ENCODE measurements around the gene GPX2.

Gene GPX2

GRCh38 chr14:64942531-64943111 lies at the start of gene GPX2:
GPX2 (minus strand) TSS chr14:64942745; CDS start chr14:64942726, 19 bp downstream.
- DNase-seq (ENCODE audit: low read depth, low spot score) = peak; percentile 82
- peak within 1 kb of the TSS; percentile 68 for H3K27ac ChIP-seq

- H3K27ac ChIP-seq = no peak overlapping the region
- no peak for DNase-seq (ENCODE audit: low read depth, low spot score)
Observed at GRCh38 chr14:64990939-64991338, 48.4 kb upstream of the GPX2 start.

DNA sequence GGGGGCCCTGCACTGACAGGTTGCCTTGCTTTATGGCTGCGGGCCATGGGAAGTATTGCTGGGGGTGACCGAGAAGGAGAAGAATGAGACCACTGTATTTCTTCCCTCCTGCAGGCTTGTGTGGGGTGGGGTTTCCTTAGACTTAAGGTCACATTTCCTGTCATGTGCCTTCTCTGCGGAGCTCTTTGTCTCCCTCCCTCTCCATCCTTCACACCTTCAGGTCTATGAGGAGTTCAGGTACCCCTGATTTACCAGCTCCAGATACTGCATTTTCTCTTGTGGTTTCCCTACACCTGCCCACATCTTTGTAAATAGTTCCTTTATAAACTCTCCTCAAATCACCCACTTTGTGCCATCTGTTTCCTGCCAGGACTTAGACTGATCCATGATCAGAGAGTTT lies 47.8 kb upstream of the GPX2 start:
- no peak overlapping the region for H3K27ac ChIP-seq
- no peak for DNase-seq (ENCODE audit: low read depth, low spot score)

DNA sequence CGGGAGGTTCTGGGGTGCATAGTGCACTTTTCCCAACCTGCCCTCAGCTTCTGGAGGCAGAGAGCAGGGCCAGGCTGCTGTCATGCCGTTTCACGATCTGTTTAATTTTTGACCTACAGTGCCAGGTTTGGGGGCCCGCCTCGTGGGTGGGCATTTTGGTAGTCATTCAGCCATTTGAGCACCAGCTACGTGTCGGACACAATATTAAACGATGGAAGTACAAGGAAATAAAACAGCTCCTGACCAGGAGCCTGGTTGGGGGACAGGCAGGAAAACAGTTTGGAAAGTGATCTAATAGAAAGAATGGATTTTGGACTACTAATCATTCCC lies 44.9 kb upstream of the GPX2 start:
- peak overlapping the region; percentile 75 for H3K27ac ChIP-seq

GRCh38 chr14:64986648-64987437 lies 44.3 kb upstream of the GPX2 start, which contains the start of gene FNTB:
FNTB (plus strand) TSS chr14:64986895; CDS start chr14:64986954, 59 bp downstream.
- peak within 1 kb of the TSS; percentile 75 for H3K27ac ChIP-seq
- peak; percentile 87 for DNase-seq (ENCODE audit: low read depth, low spot score)

More for the DNA sequence above, 44.9 kb upstream of the GPX2 start:
- DNase-seq (ENCODE audit: low read depth, low spot score) = no peak

DNA sequence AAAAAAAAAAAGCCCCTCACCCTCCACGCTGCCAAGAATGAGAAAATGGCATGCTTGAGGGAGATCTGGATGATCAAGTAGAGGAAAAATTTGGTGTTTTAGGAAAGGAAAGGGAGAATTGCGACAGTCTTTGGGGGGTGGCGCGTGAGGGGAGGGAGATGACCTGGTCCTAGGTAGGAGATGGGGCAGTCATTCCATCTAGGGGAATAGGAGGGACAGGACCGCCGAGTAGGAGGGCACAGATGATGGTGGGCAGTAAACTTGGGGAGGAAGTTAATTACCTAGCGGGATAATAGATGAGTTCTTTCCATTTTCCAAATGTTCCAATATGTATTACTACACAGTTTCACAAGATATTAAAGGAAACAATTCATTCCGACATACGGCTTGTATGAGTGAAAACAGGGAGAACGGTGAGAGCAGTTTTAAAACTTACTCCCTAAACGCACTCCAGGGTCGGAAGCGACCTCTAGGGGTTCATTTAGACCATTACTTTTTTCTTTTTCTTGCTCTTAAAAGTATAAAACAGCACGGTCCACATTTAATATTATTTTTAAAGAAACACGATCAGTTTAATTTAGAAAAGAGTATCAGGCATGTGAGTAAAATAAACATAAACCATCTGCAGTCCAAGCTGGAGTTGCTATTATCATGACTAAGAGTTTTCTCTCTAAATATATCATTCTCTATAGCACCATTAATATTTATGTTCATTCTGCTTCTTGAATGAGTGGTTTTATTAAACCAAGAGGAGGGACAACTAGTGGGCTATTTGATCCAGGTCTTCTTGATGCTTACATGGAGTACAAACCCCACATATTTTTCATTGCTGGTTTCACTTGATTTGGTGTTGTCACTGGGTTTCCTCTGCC lies 41.1 kb upstream of the GPX2 start:
- no peak overlapping the region for H3K27ac ChIP-seq
- DNase-seq (ENCODE audit: low read depth, low spot score) = no peak

DNA sequence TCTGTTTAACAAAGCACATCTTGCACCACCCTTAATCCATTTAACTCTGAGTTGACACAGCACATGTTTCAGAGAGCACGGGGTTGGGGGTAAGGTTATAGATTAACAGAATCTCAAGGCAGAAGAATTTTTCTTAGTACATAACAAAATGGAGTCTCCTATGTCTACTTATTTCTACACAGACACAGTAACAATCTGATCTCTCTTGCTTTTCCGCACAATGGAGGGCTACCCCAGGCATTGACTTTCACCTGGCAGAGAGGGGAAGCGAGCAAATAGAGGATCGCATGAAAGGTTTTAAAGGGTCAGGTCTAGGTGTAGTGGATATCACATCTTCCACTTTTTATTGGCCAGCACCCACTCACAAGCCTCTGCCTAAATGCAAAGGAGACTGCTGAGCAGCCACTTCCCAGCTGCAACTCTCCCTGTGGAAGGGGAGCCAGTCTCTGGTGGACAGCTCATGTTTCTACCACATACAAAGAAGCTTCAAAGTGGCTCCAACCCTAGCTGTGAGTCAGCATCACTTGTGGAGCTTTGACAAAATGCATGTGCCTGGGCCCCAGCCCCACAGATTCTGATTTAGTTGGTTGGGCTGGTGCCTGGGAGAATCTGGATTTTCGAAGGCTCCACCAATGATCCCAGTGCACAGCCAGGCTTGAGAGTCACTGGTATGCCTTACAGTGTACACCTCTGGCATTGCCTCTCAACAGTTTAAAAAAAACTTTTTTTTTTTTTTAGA lies 37.0 kb upstream of the GPX2 start:
- DNase-seq (ENCODE audit: low read depth, low spot score) = no peak
- no peak overlapping the region for H3K27ac ChIP-seq

DNA sequence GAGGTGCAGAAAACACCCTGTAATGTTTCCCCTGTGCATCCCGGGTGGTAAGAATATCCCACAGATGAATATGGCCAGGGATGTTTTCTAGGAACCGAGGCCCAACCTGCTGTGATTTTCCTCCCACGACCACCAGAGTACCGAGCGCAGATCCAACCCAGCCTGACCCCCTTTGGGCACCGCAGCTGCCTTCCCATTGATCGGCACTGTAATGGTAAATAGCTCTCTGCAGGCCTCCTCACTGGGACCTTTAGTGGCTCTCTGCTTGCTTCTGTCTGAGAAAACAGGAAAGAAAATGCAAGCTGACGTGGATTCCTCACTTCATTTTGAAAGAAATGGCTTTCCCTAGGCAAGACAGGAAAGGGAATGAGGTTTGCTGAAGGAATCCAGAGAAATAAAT lies 32.0 kb upstream of the GPX2 start:
- no peak for DNase-seq (ENCODE audit: low read depth, low spot score)
- no peak overlapping the region for H3K27ac ChIP-seq

- H3K27ac ChIP-seq = no peak overlapping the region
- DNase-seq (ENCODE audit: low read depth, low spot score) = no peak
Observed at GRCh38 chr14:64973826-64974225, 31.3 kb upstream of the GPX2 start.

DNA sequence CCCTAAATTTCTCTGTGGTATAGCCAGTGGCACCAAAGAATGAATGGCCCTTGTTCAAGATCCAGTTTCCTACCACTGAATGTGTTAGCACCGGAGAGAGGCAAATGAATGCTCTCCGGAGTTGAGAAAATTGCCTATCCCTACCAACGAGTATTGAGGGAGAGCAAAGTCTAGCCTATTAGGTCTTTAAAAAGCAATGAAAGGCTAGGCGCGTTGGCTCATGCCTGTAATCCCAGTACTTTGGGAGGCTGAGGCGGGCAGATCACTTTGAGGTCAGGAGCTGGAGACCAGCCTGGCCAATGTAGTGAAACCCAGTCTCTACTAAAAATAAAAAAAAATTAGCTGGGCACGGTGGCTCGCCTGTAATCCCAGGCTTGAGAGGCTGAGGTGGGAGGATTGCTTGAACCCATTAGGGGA lies 30.5 kb upstream of the GPX2 start:
- no peak for DNase-seq (ENCODE audit: low read depth, low spot score)

GRCh38 chr14:64971943-64972791 lies 29.6 kb upstream of the GPX2 start, which contains the start of gene RAB15:
RAB15 (minus strand) TSS chr14:64972336; CDS start chr14:64972076, 260 bp downstream.
- DNase-seq (ENCODE audit: low read depth, low spot score) = no peak
- H3K27ac ChIP-seq = no peak within 1 kb of the TSS

More for the DNA sequence above, 30.5 kb upstream of the GPX2 start:
- no peak overlapping the region for H3K27ac ChIP-seq

DNA sequence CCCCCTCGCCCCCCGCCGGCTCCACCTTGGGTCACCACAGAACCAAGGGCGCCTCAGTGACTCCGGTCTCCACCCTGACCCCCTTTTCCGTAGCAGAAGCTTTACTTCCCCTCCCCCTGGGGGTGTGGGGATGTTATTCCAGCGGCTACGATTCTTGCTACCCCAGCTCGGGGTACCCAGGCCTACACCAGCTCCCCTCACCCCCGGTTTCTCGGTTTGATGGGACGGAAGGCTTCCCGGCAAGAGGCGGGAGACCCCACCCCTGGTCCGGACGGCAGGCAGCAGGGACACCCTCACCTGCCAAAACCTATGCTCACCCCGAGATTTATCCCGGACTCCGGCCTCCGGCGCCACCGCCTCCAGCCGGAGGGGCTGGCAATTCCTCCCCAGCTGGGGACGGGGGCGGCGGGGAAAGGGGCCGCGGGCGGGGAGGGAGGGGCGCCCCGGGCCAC lies 29.0 kb upstream of the GPX2 start:
- DNase-seq (ENCODE audit: low read depth, low spot score) = no peak
- H3K27ac ChIP-seq = no peak overlapping the region

DNA sequence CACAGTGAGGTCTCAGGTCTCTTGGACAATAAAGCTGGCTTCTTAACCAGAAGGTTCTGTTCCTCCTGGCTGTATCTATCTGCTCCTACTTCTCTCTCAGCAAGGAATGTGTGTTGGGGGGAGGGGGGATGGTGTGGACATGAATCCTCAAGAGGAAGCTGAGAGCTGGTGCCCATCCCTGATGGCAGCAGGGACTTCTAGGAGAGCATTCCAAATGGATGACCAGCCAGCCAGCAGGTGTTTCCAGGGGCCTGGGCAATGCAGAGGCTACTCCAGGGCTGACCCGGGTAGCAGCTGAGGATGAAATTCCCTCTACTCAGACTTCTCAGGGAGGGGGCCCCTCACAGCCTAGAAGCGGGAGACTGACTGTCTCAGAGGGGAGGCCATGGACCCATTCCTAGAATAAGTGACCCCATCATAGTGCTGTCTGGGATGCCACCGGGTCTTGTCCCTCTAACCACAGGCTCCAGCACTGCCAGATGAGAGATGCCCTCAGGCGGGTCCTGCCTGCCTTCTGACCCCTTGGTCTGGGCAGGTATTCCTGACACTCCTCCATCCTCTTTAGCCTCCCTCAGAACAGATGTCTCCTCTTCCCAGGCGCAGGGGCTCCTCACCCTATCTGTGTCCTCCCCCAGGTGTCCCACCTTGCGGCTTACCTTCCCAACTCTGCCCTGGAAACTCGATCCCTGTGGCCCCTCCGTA lies 28.4 kb upstream of the GPX2 start:
- DNase-seq (ENCODE audit: low read depth, low spot score) = no peak
- H3K27ac ChIP-seq = no peak overlapping the region

GRCh38 chr14:64970041-64970440 lies 27.5 kb upstream of the GPX2 start:
- no peak for DNase-seq (ENCODE audit: low read depth, low spot score)
- no peak overlapping the region for H3K27ac ChIP-seq

GRCh38 chr14:64968651-64969050 lies 26.1 kb upstream of the GPX2 start:
- H3K27ac ChIP-seq = no peak overlapping the region
- DNase-seq (ENCODE audit: low read depth, low spot score) = no peak

DNA sequence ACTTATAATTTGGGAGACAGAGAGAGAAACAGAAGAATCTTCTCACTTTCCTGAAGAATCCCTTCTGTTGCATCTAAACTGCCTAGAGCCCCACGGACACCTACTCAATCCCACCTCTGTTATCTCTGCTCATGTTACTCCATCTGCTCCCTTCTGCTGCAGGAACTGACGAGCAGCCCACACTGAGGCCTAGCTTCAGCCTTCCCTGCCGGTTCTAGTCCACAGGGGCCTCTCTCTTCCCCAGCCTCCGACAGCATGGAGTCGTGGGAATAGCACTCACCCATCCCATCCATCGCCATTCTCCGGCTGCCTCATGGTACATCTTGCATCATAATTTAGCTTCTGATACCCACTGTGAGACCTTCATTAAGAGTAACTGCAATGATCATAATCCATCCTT lies 25.6 kb upstream of the GPX2 start:
- no peak for DNase-seq (ENCODE audit: low read depth, low spot score)
- H3K27ac ChIP-seq = no peak overlapping the region

DNA sequence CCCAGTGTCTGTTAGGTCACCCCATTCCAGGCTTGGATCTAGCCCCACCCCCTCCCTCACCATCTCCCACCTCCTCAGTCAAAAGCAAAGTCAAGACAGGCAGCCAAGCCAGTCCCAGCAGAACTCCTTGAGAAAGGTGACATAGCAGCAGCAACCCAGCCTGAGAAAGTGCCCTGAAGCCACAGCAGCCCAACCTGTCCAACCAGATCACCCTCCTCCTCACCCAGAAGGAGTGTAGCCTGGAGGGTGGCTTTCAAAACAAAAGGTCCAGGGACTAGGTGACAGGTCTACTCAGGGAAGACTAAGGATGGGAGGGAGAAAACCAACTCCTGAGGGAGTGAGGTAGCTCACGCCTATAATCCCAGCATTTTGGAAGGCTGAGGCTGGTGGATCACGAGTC lies 24.4 kb upstream of the GPX2 start:
- H3K27ac ChIP-seq = no peak overlapping the region
- no peak for DNase-seq (ENCODE audit: low read depth, low spot score)

DNA sequence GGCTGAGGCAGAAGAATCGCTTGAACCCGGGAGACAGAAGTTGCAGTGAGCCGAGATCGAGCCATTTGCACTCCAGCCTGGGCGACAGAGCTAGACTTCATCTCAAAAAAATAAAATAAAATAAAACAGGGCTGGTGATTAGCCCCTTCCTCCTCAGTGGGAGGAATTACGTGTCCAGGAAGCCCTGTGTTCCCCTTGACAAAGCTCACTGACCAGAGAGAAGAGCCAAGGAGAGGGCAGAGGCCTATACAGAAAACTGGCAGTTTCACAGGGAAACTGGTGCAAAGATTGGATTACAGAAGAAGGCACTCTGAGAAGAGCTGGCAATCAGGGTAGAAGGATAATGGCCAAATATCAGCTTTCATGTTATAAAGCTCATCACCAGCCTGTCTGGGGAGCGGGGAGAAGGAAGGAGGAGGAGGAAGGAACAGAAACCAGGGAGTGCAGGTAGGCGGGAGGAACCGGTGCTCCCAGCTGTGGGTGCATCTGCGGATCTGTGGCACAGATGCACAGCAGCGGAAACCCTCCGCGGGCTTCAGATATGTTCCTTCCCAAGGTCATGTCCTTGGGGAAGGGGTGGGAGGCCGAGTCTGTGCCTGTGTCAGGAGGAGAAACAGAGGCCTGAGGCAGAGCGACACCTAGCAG lies 22.9 kb upstream of the GPX2 start:
- H3K27ac ChIP-seq = no peak overlapping the region

More for the DNA sequence above, 22.9 kb upstream of the GPX2 start:
- DNase-seq (ENCODE audit: low read depth, low spot score) = no peak
